ENCODE measurements around the gene TSPAN16. TPM values are rescaled to one million over a fixed set of nuclear protein-coding genes. Genes with fewer than 3 reads are reported as not detected.

Gene TSPAN16
- total RNA-seq, 2 donors from 2014 or later: not detected

DNA sequence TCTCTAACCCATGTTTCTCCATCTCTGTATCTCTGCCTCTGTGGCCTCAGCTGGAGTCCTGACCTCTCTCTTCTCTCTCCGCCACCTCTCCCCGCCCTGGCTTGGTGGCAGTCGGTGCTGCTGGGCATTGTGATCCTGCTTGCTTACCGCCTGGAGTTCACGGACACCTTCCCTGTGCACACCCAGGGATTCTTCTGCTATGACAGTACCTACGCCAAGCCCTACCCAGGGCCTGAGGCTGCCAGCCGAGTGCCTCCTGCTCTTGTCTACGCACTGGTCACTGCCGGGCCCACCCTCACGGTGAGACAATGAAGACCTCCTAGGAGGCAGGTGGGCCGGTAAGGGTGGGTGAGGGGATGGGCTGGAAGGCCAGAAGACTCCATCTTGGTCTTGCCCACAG is 63.5 kb downstream of the TSPAN16 start:
- peaks cover 11% of the 10 kb centered on the region for H3K4me1 Mint-ChIP-seq
- H3K4me3 Mint-ChIP-seq: no peak overlapping the region
- H3K27me3 Mint-ChIP-seq: peaks cover 7% of the 10 kb centered on the region
- no peak for ATAC-seq (replicated peaks)
- H3K36me3 Mint-ChIP-seq (ENCODE audit: low read depth): no peaks in the 10 kb centered on the region
- no peak overlapping the region for H3K27ac Mint-ChIP-seq
- H3K9me3 Mint-ChIP-seq: no peaks in the 10 kb centered on the region

DNA sequence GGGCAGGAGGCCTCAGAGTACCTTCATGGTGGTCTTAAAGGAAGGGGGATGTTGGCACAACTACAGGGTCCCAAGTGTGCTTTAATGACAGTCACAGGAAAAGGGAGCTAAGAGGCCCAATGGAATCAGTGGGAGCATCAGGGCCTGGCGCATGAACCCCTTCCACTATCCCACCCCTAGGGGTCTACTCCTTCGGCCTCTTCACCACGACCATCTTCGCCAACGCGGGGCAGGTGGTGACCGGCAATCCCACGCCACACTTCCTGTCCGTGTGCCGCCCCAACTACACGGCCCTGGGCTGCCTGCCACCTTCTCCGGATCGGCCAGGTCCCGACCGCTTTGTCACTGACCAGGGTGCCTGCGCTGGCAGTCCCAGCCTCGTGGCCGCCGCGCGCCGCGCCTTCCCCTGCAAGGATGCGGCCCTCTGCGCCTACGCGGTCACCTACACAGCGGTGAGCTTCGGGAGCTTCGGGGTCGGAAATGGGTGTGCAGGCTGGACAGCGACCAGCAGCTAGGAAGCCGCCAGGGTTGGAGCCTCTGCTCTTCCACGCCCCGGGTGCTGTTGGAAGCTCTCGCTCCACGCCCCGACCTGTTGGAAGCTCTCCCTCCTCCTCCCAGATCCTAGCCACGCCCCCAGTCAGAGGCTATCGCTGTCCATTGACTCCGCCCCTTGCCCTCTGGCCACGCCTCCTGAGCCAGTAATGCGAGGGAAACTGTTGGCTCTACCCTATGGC is 65.2 kb downstream of the TSPAN16 start:
- Mint-ChIP-seq H3K4me1 (peaks cover 4% of the 10 kb centered on the region), H3K36me3 (ENCODE audit: low read depth) (no peaks in the 10 kb centered on the region), H3K9me3 (no peaks in the 10 kb centered on the region), H3K27ac (no peak overlapping the region), H3K27me3 (peaks cover 3% of the 10 kb centered on the region), H3K4me3 (no peak overlapping the region)
- ATAC-seq (replicated peaks): no peak

DNA sequence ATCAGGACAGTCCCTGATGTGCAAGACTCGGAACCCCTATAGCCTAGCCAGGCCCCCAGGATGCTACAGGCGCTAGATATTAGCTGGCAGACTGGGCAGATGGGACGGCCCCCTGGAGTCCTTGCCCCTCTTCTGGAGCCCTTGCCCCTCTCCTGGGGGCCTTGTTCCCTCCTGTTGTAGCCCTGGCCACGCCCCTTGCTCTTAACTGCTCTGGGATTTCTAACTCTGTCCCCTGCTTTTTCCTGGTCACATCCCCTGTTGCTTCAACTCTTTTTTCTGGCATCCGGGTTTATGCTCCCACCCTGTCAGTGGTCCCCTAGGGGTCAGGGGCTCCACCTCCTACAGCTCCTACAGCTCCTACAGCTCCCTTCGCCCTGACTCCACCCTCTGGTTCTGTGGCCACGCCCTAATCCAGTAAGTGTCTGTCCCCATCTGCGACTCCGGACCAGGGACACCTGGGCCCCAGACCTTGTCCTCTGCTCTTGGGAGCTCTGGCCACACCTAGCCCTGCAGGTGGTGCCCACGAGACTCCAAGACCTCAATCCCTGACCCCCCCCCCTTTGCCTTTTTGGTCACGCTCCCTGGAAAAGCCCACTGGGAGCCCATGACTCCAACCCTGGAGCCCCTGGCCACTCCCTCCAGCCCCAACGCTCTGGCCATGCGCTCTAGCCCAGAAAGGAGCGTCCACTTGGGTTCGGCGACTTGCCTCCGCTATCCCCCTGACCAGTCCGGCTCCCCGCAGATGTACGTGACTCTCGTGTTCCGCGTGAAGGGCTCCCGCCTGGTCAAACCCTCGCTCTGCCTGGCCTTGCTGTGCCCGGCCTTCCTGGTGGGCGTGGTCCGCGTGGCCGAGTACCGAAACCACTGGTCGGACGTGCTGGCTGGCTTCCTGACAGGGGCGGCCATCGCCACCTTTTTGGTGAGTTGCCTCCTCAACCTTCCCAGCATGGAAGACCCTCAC is 66.1 kb downstream of the TSPAN16 start:
- no peak overlapping the region for H3K27ac Mint-ChIP-seq
- no peaks in the 10 kb centered on the region for H3K4me1 Mint-ChIP-seq
- peaks cover 3% of the 10 kb centered on the region for H3K36me3 Mint-ChIP-seq (ENCODE audit: low read depth)
- H3K27me3 Mint-ChIP-seq: no peaks in the 10 kb centered on the region
- ATAC-seq (replicated peaks): no peak
- no peak overlapping the region for H3K4me3 Mint-ChIP-seq
- H3K9me3 Mint-ChIP-seq: no peaks in the 10 kb centered on the region

DNA sequence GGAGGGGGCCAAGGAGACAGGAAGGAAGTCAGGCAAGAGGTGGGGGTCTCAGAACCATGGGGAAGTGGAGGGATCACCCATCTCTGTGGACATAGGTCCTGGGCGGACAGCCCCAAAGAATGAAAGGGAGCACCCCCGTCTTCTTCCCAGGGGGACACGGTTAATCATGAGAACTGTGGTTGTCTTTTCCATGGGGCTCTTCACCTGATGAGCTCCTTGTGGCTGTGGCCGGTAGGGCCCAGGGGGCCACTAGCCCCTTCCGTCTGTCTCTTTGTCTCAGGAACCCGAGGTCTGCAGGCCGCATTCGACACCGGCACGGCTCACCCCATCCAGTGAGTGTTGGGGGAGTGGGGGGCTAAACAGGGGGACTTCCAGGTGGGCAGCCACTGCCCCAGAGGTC is 67.9 kb downstream of the TSPAN16 start:
- Mint-ChIP-seq H3K27me3 (no peaks in the 10 kb centered on the region), H3K4me1 (no peaks in the 10 kb centered on the region), H3K4me3 (no peak overlapping the region), H3K27ac (no peak overlapping the region), H3K36me3 (ENCODE audit: low read depth) (peaks cover 17% of the 10 kb centered on the region), H3K9me3 (no peaks in the 10 kb centered on the region)
- ATAC-seq (replicated peaks): no peak

DNA sequence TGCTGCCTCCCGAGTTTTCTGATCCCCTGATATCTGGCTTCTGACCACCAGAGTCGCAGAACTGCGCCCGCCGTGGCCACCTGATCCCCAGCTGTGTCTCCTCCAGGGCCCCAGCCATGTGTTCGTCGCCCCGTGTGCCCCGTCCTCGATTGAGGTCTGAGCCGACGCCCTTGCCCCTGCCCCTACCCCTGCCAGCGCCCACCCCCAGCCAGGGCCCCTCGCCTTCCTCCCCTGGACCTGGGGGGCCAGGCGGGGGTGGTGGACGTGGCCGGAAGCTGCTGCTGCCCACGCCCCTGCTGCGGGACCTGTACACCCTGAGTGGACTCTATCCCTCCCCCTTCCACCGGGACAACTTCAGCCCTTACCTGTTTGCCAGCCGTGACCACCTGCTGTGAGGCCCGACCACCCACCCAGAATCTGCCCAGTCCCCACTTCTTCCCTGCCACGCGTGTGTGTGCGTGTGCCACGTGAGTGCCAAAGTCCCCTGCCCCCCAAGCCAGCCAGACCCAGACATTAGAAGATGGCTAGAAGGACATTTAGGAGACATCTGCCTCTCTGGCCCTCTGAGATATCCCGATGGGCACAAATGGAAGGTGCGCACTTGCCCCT is 68.4 kb downstream of the TSPAN16 start:
- H3K4me1 Mint-ChIP-seq: no peaks in the 10 kb centered on the region
- no peak for ATAC-seq (replicated peaks)

DNA sequence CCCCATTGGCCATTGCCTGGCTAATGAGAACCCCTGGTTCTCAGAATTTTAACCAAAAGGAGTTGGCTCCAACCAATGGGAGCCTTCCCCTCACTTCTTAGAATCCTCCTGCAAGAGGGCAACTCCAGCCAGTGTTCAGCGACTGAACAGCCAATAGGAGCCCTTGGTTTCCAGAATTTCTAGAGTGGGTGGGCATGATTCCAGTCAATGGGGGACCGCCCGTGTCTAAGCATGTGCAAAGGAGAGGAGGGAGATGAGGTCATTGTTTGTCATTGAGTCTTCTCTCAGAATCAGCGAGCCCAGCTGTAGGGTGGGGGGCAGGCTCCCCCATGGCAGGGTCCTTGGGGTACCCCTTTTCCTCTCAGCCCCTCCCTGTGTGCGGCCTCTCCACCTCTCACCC is 69.0 kb downstream of the TSPAN16 start:
- H3K36me3 Mint-ChIP-seq (ENCODE audit: low read depth): peaks cover 21% of the 10 kb centered on the region
- no peaks in the 10 kb centered on the region for H3K4me1 Mint-ChIP-seq
- H3K4me3 Mint-ChIP-seq: no peak overlapping the region
- H3K9me3 Mint-ChIP-seq: no peaks in the 10 kb centered on the region
- no peaks in the 10 kb centered on the region for H3K27me3 Mint-ChIP-seq
- ATAC-seq (replicated peaks): no peak
- no peak overlapping the region for H3K27ac Mint-ChIP-seq

More for the DNA sequence above, 68.4 kb downstream of the TSPAN16 start:
- Mint-ChIP-seq H3K27ac (no peak overlapping the region), H3K27me3 (no peaks in the 10 kb centered on the region), H3K9me3 (no peaks in the 10 kb centered on the region), H3K36me3 (ENCODE audit: low read depth) (peaks cover 21% of the 10 kb centered on the region), H3K4me3 (no peak overlapping the region)

Other genes starting within 250 kb of the TSPAN16 start
- 10 to 100 TPM; 63.8 to 83.5 TPM for gene LDLR, start 206.7 kb upstream of the TSPAN16 start, total RNA-seq
- gene SPC24, start 140.4 kb upstream of the TSPAN16 start, total RNA-seq: 10 to 100 TPM; 44.3 to 53.9 TPM
- 1 to 10 TPM; 3.5 to 3.6 TPM for gene KANK2, start 98.6 kb upstream of the TSPAN16 start, total RNA-seq
- gene ANGPTL8, start 56.5 kb upstream of the TSPAN16 start, total RNA-seq: not detected
- 1 to 10 TPM; 4.5 to 6.4 TPM for gene DOCK6, start 33.6 kb upstream of the TSPAN16 start, total RNA-seq
- gene RAB3D, start 43.5 kb downstream of the TSPAN16 start, total RNA-seq: 10 to 100 TPM in 1 of 2 donors, 1 to 10 TPM in 1; 9.7 to 13.4 TPM
- 10 to 100 TPM; 30.9 to 31.0 TPM for gene TMEM205, start 50.1 kb downstream of the TSPAN16 start, total RNA-seq
- 10 to 100 TPM; 17.4 to 45.4 TPM for gene CCDC159, start 50.4 kb downstream of the TSPAN16 start, total RNA-seq
- 1 to 10 TPM; 2.9 to 9.7 TPM for gene PLPPR2, start 59.3 kb downstream of the TSPAN16 start, total RNA-seq
- gene SWSAP1, start 78.5 kb downstream of the TSPAN16 start, total RNA-seq: 1 to 10 TPM; 1.5 to 2.4 TPM
- gene EPOR, start 88.2 kb downstream of the TSPAN16 start, total RNA-seq: 10 to 100 TPM in 1 of 2 donors, 1 to 10 TPM in 1; 6.7 to 22.6 TPM
- gene RGL3, start 123.2 kb downstream of the TSPAN16 start, total RNA-seq: under 1 TPM in 1 of 2 donors, not detected in 1; 0.50 TPM
- gene ODAD3, start 139.0 kb downstream of the TSPAN16 start, total RNA-seq: under 1 TPM; 0.15 to 0.42 TPM
- gene PRKCSH, start 139.5 kb downstream of the TSPAN16 start, total RNA-seq: 100 to 1,000 TPM; 281 to 300 TPM
- under 1 TPM in 1 of 2 donors, not detected in 1; 0.45 TPM for gene ELAVL3, start 184.9 kb downstream of the TSPAN16 start, total RNA-seq
- gene ZNF653, start 209.7 kb downstream of the TSPAN16 start, total RNA-seq: 10 to 100 TPM; 18.8 to 26.3 TPM
- 10 to 100 TPM; 44.2 to 53.3 TPM for gene ECSIT, start 233.0 kb downstream of the TSPAN16 start, total RNA-seq
- gene CNN1, start 242.7 kb downstream of the TSPAN16 start, total RNA-seq: not detected

Data from activated T-helper 17 cell treated with anti-CD3 and anti-CD28 coated beads, Interleukin-2, amount 50 U/mL, for 72 hours (primary cell).